Measurements from ENCODE around the gene ITGA2B.
"Not testable (repeated sequence)": the region's sequence is repeated elsewhere in the genome, so short reads cannot be mapped to it uniquely, and the experiment has no call there.

Gene ITGA2B

GRCh38 chr17:44329516-44329915, 59.9 kb downstream of the ITGA2B start:
- not testable (repeated sequence) for DNase-seq (ENCODE audit: low spot score)

- DNase-seq (ENCODE audit: low spot score), result no peak
Measured at GRCh38 chr17:44327715-44328449, 61.6 kb downstream of the ITGA2B start.

- peak; percentile 93 for DNase-seq (ENCODE audit: low spot score)
Measured at GRCh38 chr17:44326861-44327444, 62.5 kb downstream of the ITGA2B start.

- peak; percentile 94 for DNase-seq (ENCODE audit: low spot score)
Measured at GRCh38 chr17:44324571-44325275, 64.7 kb downstream of the ITGA2B start, which contains the start of gene SLC25A39. Gene SLC25A39 (minus strand): TSS chr17:44324823. CDS start chr17:44323562, 1,261 bp downstream.

GRCh38 chr17:44324092-44324570, 65.3 kb downstream of the ITGA2B start:
- DNase-seq (ENCODE audit: low spot score), result no peak

GRCh38 chr17:44323359-44324091, 65.9 kb downstream of the ITGA2B start:
- DNase-seq (ENCODE audit: low spot score), result no peak

- DNase-seq (ENCODE audit: low spot score), result no peak
Measured at GRCh38 chr17:44322236-44322895, 67.1 kb downstream of the ITGA2B start.

Data from NAMALWA (cell line).